HEK293 (cell line): Measurements from ENCODE around the gene RECK.

Experiments
- BCL11B ChIP-seq: fragments of 450-650 bp; formaldehyde crosslinking; IDR thresholded peaks from 2 replicates; pipeline ENCODE4 v1.5.1; 2016; ENCODE audit warnings: low read depth, missing biosample characterization, missing genetic modification characterization
- FEZF1 ChIP-seq: fragments of 450-650 bp; formaldehyde crosslinking; IDR thresholded peaks from 2 replicates; pipeline ENCODE4 v1.5.1; 2016; ENCODE audit warnings: missing biosample characterization, missing genetic modification characterization
- GLI4 ChIP-seq: fragments of 450-650 bp; formaldehyde crosslinking; IDR thresholded peaks from 2 replicates; pipeline ENCODE4 v1.5.1; 2016; ENCODE audit warnings: missing biosample characterization, missing genetic modification characterization
- HOXC10 ChIP-seq: sonication (generic); formaldehyde crosslinking; IDR thresholded peaks from 2 replicates; pipeline ENCODE4 v1.8.1; 2023; ENCODE audit warnings: mild to moderate bottlenecking, missing genetic modification reagents
- IKZF3 ChIP-seq: fragments of 450-650 bp; IDR thresholded peaks from 2 replicates; pipeline ENCODE4 v1.5.0; 2018; ENCODE audit warnings: missing biosample characterization, mild to moderate bottlenecking, missing genetic modification characterization, moderate library complexity
- MEIS1 ChIP-seq: sonication (generic); formaldehyde crosslinking; IDR thresholded peaks from 2 replicates; pipeline ENCODE4 v1.8.1; 2022; ENCODE audit warnings: missing genetic modification reagents, mild to moderate bottlenecking, borderline replicate concordance
- MYNN ChIP-seq: fragments of 450-650 bp; formaldehyde crosslinking; IDR thresholded peaks from 2 replicates; pipeline ENCODE4 v1.5.1; 2016; ENCODE audit warnings: missing biosample characterization, missing genetic modification characterization, borderline replicate concordance
- PRDM6 ChIP-seq: fragments of 450-650 bp; formaldehyde crosslinking; IDR thresholded peaks from 2 replicates; pipeline ENCODE4 v1.5.1; 2017; ENCODE audit warnings: missing biosample characterization, missing genetic modification characterization
- REPIN1 ChIP-seq: fragments of 450-650 bp; formaldehyde crosslinking; IDR thresholded peaks from 2 replicates; pipeline ENCODE4 v1.5.1; 2017; ENCODE audit warnings: missing biosample characterization, missing genetic modification characterization, low read depth
- SETDB1 ChIP-seq: IDR thresholded peaks from one replicate; pipeline ENCODE4 v1.6.1; 2017; ENCODE audit warnings: mild to moderate bottlenecking, low read length, moderate library complexity, mixed read lengths; ENCODE audit not compliant: insufficient read length
- SP2 ChIP-seq: fragments of 450-650 bp; formaldehyde crosslinking; IDR thresholded peaks from 2 replicates; pipeline ENCODE4 v1.5.1; 2016; ENCODE audit warnings: missing biosample characterization, missing genetic modification characterization
- SP7 ChIP-seq: fragments of 450-650 bp; formaldehyde crosslinking; IDR thresholded peaks from 2 replicates; pipeline ENCODE4 v1.5.1; 2016; ENCODE audit warnings: missing biosample characterization, missing genetic modification characterization
- TRIM28 ChIP-seq: IDR thresholded peaks from 2 replicates; pipeline ENCODE4 v1.6.1; 2011; ENCODE audit warnings: low read length, control low read depth, borderline replicate concordance
- YY2 ChIP-seq: fragments of 450-650 bp; formaldehyde crosslinking; IDR thresholded peaks from 2 replicates; pipeline ENCODE4 v1.5.1; 2016; ENCODE audit warnings: missing biosample characterization, missing genetic modification characterization
- ZBTB11 ChIP-seq: fragments of 450-650 bp; formaldehyde crosslinking; conservative IDR thresholded peaks from 2 replicates; pipeline ENCODE4 v1.5.1; 2016; ENCODE audit warnings: low read depth, missing biosample characterization, missing genetic modification characterization
- ZBTB20 ChIP-seq: fragments of 450-650 bp; formaldehyde crosslinking; IDR thresholded peaks from 2 replicates; pipeline ENCODE4 v1.5.1; 2016; ENCODE audit warnings: missing biosample characterization, missing genetic modification characterization
- ZBTB6 ChIP-seq: fragments of 450-650 bp; formaldehyde crosslinking; IDR thresholded peaks from 2 replicates; pipeline ENCODE4 v1.5.1; 2017; ENCODE audit warnings: missing biosample characterization, missing genetic modification characterization
- ZFP41 ChIP-seq: fragments of 450-650 bp; formaldehyde crosslinking; IDR thresholded peaks from 2 replicates; pipeline ENCODE4 v1.5.1; 2016; ENCODE audit warnings: missing biosample characterization, missing genetic modification characterization, borderline replicate concordance
- ZNF140 ChIP-seq: fragments of 450-650 bp; formaldehyde crosslinking; IDR thresholded peaks from 2 replicates; pipeline ENCODE4 v1.5.1; 2016; ENCODE audit warnings: missing biosample characterization, missing genetic modification characterization
- ZNF354C ChIP-seq: fragments of 450-650 bp; formaldehyde crosslinking; IDR thresholded peaks from 2 replicates; pipeline ENCODE4 v1.5.1; 2016; ENCODE audit warnings: missing biosample characterization, missing genetic modification characterization, low read depth, borderline replicate concordance
- ZNF398 ChIP-seq: fragments of 450-650 bp; formaldehyde crosslinking; IDR thresholded peaks from 2 replicates; pipeline ENCODE4 v1.5.1; 2017; ENCODE audit warnings: missing biosample characterization, missing genetic modification characterization
- ZNF423 ChIP-seq: fragments of 450-650 bp; formaldehyde crosslinking; IDR thresholded peaks from 2 replicates; pipeline ENCODE4 v1.5.1; 2016; ENCODE audit warnings: missing biosample characterization, missing genetic modification characterization
- ZNF433 ChIP-seq: fragments of 450-650 bp; formaldehyde crosslinking; IDR thresholded peaks from 2 replicates; pipeline ENCODE4 v1.5.1; 2016; ENCODE audit warnings: missing biosample characterization, missing genetic modification characterization, low read depth
- ZNF473 ChIP-seq: fragments of 450-650 bp; formaldehyde crosslinking; IDR thresholded peaks from 2 replicates; pipeline ENCODE4 v1.5.1; 2017; ENCODE audit warnings: missing biosample characterization, missing genetic modification characterization
- ZNF529 ChIP-seq: fragments of 450-650 bp; formaldehyde crosslinking; IDR thresholded peaks from 2 replicates; pipeline ENCODE4 v1.5.1; 2017; ENCODE audit warnings: missing genetic modification characterization, missing biosample characterization; ENCODE audit not compliant: insufficient replicate concordance
- ZNF580 ChIP-seq: fragments of 450-650 bp; formaldehyde crosslinking; IDR thresholded peaks from 2 replicates; pipeline ENCODE4 v1.5.1; 2016; ENCODE audit warnings: missing biosample characterization, missing genetic modification characterization
- ZNF600 ChIP-seq: fragments of 450-650 bp; formaldehyde crosslinking; IDR thresholded peaks from 2 replicates; pipeline ENCODE4 v1.5.1; 2016; ENCODE audit warnings: missing biosample characterization, missing genetic modification characterization
- ZNF692 ChIP-seq: fragments of 450-650 bp; formaldehyde crosslinking; IDR thresholded peaks from 2 replicates; pipeline ENCODE4 v1.5.1; 2016; ENCODE audit warnings: missing biosample characterization, missing genetic modification characterization
- ZNF707 ChIP-seq: fragments of 450-650 bp; formaldehyde crosslinking; IDR thresholded peaks from 2 replicates; pipeline ENCODE4 v1.5.1; 2016; ENCODE audit warnings: missing biosample characterization, missing genetic modification characterization
- ZNF776 ChIP-seq: fragments of 450-650 bp; formaldehyde crosslinking; IDR thresholded peaks from 2 replicates; pipeline ENCODE4 v1.5.0; 2017; ENCODE audit warnings: missing biosample characterization, missing genetic modification characterization, borderline replicate concordance
- ZNF792 ChIP-seq: fragments of 450-650 bp; formaldehyde crosslinking; IDR thresholded peaks from 2 replicates; pipeline ENCODE4 v1.5.1; 2016; ENCODE audit warnings: missing biosample characterization, missing genetic modification characterization
- ZNF843 ChIP-seq: fragments of 450-650 bp; formaldehyde crosslinking; IDR thresholded peaks from 2 replicates; pipeline ENCODE4 v1.5.1; 2016; ENCODE audit warnings: missing biosample characterization, missing genetic modification characterization

RECK gene

GRCh38 chr9:36135741-36136271, 99.1 kb downstream of the RECK start (continued):
- no peak for TF ChIP-seq IKZF3
- TF ChIP-seq FEZF1 (tag by site-specific recombination): no peak
- no peak for TF ChIP-seq ZNF776 (tag by site-specific recombination)
- TF ChIP-seq BCL11B (tag by site-specific recombination): no peak
- TF ChIP-seq ZBTB11 (tag by site-specific recombination): no peak
- TF ChIP-seq ZBTB20 (tag by site-specific recombination): peak; percentile 41; the same call in 1 of the 2 replicates
- TF ChIP-seq ZNF433: no peak
- TF ChIP-seq ZNF398: no peak
- peak; percentile 72 for TF ChIP-seq ZNF600 (tag by site-specific recombination)
- no peak for TF ChIP-seq ZNF529
- 0 out of 2 replicates have a peak, but pooled peaks have one; percentile 15 for TF ChIP-seq SP7 (tag by site-specific recombination)
- TF ChIP-seq ZNF843 (tag by site-specific recombination): no peak
- no peak for TF ChIP-seq HOXC10 (CRISPR knock-in tag)
- no peak for TF ChIP-seq ZNF140 (tag by site-specific recombination)
- TF ChIP-seq ZNF692: no peak
- no peak for TF ChIP-seq PRDM6 (tag by site-specific recombination)
- no peak for TF ChIP-seq ZNF792 (tag by site-specific recombination)
- no peak for TF ChIP-seq ZNF473 (tag by site-specific recombination)
- TF ChIP-seq SP2 (tag by site-specific recombination): peak; percentile 56
- no peak for TF ChIP-seq ZFP41 (tag by site-specific recombination)
- no peak for TF ChIP-seq ZBTB6 (tag by site-specific recombination)
- no peak for TF ChIP-seq REPIN1 (tag by site-specific recombination)
- no peak for TF ChIP-seq ZNF423 (tag by site-specific recombination)
- no peak for TF ChIP-seq MEIS1 (CRISPR knock-in tag)
- no peak for TF ChIP-seq ZNF580 (tag by site-specific recombination)
- no peak for TF ChIP-seq GLI4 (tag by site-specific recombination)
- no peak for TF ChIP-seq ZNF707
- TF ChIP-seq TRIM28: no peak
- no peak for TF ChIP-seq SETDB1
- TF ChIP-seq MYNN: no peak
- TF ChIP-seq ZNF354C (tag by site-specific recombination): no peak
- no peak for TF ChIP-seq YY2
